Coronary artery (tissue), 2 donors: ENCODE results near the gene CDK3.
A peak's percentile ranks its signal among the peaks of the same experiment; 100 is the strongest.

Experiments
- DNase-seq: peaks from one replicate; pipeline ENCODE4 v3.0.0-alpha.2; 2017; ENCODE audit warnings: low spot score
- H3K27ac ChIP-seq, 2 donors: fragments of 200-600 bp; sonication (generic); one replicate each; pipeline ENCODE4 v1.5.1; 2016 to 2019
- H3K4me3 ChIP-seq: fragments of 200-600 bp; sonication (generic); 2 replicates; pipeline ENCODE4 v1.5.1; 2016; ENCODE audit warnings: mild to moderate bottlenecking, moderate library complexity
- CTCF ChIP-seq: fragments of 200-600 bp; sonication (generic); IDR thresholded peaks from one replicate; pipeline ENCODE4 v1.5.1; 2019; ENCODE audit warnings: antibody characterized with exemption

Gene CDK3

GRCh38 chr17:76003915-76004314, 3.3 kb downstream of the CDK3 start:
- TF ChIP-seq CTCF: no peak
- DNase-seq: no peak
- no peak overlapping the region for H3K27ac ChIP-seq

GRCh38 chr17:76004750-76005262, 4.2 kb downstream of the CDK3 start:
- no peak for DNase-seq
- H3K4me3 ChIP-seq: no peak overlapping the region
- no peak for TF ChIP-seq CTCF
- no peak overlapping the region for H3K27ac ChIP-seq

More at GRCh38 chr17:76003915-76004314, 3.3 kb downstream of the CDK3 start:
- no peak overlapping the region for H3K4me3 ChIP-seq

GRCh38 chr17:76005263-76006149, 4.9 kb downstream of the CDK3 start:
- DNase-seq: no peak
- peak; percentile 67 for TF ChIP-seq CTCF
- no peak overlapping the region for H3K27ac ChIP-seq
- H3K4me3 ChIP-seq: no peak overlapping the region

GRCh38 chr17:76007131-76007849, 6.6 kb downstream of the CDK3 start:
- no peak overlapping the region for H3K27ac ChIP-seq
- no peak overlapping the region for H3K4me3 ChIP-seq
- no peak for DNase-seq
- no peak for TF ChIP-seq CTCF

GRCh38 chr17:76007850-76008165, 7.2 kb downstream of the CDK3 start:
- DNase-seq: no peak
- no peak for TF ChIP-seq CTCF
- H3K4me3 ChIP-seq: no peak overlapping the region
- H3K27ac ChIP-seq: no peak overlapping the region

- no peak overlapping the region for H3K27ac ChIP-seq
- no peak overlapping the region for H3K4me3 ChIP-seq
- DNase-seq: no peak
- TF ChIP-seq CTCF: no peak
These were observed 7.6 kb downstream of the CDK3 start for GRCh38 chr17:76008208-76008607.
